ENCODE results near the gene CSNK2A2.

CSNK2A2 gene

GRCh38 chr16:58109330-58109729 is 88.6 kb downstream of the CSNK2A2 start:
- DNase-seq = no peak
